ENCODE data around the gene HTR7. TPM values are rescaled to one million over a fixed set of nuclear protein-coding genes. Genes with fewer than 3 reads are reported as not detected.

Gene HTR7
- polyA plus RNA-seq, 1 donor (not counting 4 experiments of a cell fraction or from before 2014, with no cell fraction given) = 12.2 TPM

DNA sequence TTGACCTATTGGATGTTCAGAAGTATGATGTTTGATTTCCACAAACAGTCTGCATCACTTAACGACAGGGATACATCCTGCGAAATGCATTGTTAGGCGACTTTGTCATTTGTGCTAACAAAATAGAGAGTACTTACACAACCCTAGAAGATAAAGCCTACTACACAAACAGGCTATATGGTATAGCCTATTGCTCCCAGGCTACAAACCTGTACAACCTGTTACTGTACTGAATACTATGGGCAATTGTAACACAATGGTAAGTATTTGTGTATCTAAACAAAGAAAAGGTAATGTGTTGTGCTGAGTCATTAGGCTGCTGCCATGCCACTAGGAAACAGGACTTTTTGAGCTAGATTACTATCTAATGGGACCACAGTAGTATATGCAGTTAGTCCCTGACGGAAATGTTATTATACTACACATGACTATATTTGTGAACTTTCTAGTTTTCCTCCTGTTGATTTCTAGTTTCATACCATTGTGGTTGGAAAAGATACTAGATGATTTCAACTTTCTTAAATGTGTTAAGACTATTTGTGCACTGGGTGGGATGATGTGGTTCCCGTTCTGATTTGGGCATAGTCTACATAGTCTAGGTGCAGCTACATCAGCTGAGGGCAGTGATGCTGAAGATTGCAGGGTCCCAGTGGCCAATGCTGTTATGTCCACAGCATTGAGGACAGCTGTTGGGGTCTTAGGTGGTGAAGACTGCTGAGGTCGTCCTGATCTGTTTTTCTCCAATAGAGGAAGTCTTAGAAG lies 161.7 kb downstream of the HTR7 start:
- Histone ChIP-seq H3K4me1 (ENCODE audit: control insufficient read depth, extremely low read depth, insufficient read depth, low read length) (no peaks in the 10 kb centered on the region), H3K9me1 (ENCODE audit: control insufficient read depth, extremely low read depth, insufficient read depth, low read length) (no peaks in the 10 kb centered on the region), H3K79me2 (ENCODE audit: control insufficient read depth, insufficient read depth, low read length) (no peaks in the 10 kb centered on the region), H3K9ac (ENCODE audit: control insufficient read depth, extremely low read depth, insufficient read depth, low read length) (no peak overlapping the region), H3K27me3 (ENCODE audit: control insufficient read depth, extremely low read depth, insufficient read depth, low read length) (no peaks in the 10 kb centered on the region), H4K20me1 (ENCODE audit: control insufficient read depth, extremely low read depth, insufficient read depth, low read length) (no peaks in the 10 kb centered on the region), H2AFZ (ENCODE audit: control insufficient read depth, low read length) (no peak overlapping the region), H3K4me3 (ENCODE audit: control insufficient read depth in 2 of 3, extremely low read depth in 1 of 3, insufficient read depth in 2 of 3, low read depth in 1 of 3, low read length in 3 of 3) (no peak overlapping the region), H3K27ac (ENCODE audit: control insufficient read depth, insufficient read depth, low read length) (no peak overlapping the region), H3K9me3 (ENCODE audit: control insufficient read depth, low read depth, low read length) (no peaks in the 10 kb centered on the region), H3K4me2 (ENCODE audit: control insufficient read depth, extremely low read depth, insufficient read depth, low read depth, low read length) (no peak overlapping the region), H3K36me3 (ENCODE audit: control insufficient read depth in 2 of 2, extremely low read depth in 1 of 2, insufficient read depth in 2 of 2, low read length in 2 of 2) (no peaks in the 10 kb centered on the region)
- TF ChIP-seq, protein P1, sequence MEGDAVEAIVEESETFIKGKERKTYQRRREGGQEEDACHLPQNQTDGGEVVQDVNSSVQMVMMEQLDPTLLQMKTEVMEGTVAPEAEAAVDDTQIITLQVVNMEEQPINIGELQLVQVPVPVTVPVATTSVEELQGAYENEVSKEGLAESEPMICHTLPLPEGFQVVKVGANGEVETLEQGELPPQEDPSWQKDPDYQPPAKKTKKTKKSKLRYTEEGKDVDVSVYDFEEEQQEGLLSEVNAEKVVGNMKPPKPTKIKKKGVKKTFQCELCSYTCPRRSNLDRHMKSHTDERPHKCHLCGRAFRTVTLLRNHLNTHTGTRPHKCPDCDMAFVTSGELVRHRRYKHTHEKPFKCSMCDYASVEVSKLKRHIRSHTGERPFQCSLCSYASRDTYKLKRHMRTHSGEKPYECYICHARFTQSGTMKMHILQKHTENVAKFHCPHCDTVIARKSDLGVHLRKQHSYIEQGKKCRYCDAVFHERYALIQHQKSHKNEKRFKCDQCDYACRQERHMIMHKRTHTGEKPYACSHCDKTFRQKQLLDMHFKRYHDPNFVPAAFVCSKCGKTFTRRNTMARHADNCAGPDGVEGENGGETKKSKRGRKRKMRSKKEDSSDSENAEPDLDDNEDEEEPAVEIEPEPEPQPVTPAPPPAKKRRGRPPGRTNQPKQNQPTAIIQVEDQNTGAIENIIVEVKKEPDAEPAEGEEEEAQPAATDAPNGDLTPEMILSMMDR (optimal IDR thresholded peaks at IDR 0.05 in 1 of 3, IDR thresholded peaks at IDR 0.05 in 1 of 3, conservative IDR thresholded peaks at IDR 0.05 in 1 of 3; ENCODE audit: extremely low read depth in 1 of 3, insufficient read depth in 2 of 3, low read length in 3 of 3) = no peak
- TF ChIP-seq EZH2 (IDR thresholded peaks at IDR 0.05; ENCODE audit: low read length) = no peak
- dilution Hi-C loops (cut with MboI; ENCODE audit: extremely low pct_ligation_motif_present, low sequenced_read_pairs) = no loop called here
- FAIRE-seq = no peak
- DNase-seq (ENCODE audit: low read depth, low spot score) = no peak

Small RNA genes within 50 kb of the gene (small RNA-seq; reads per million reads assigned to genes)
- gene RF00019 (ENCODE audit: insufficient read length in 3 of 3, low read depth in 3 of 3, low replicate concordance in 1 of 3) = 0 reads per million in 3 experiments

Other genes with a start within 250 kb of the HTR7 start
- gene RPP30, start 13.9 kb upstream of the HTR7 start, polyA plus RNA-seq = 26.4 to 48.6 TPM (median 34.2 TPM) in 3 replicates
- gene ANKRD1, start 63.0 kb upstream of the HTR7 start, polyA plus RNA-seq = 0.06 to 0.07 TPM (median 0.07 TPM) in 3 replicates